Stimulated activated CD4-positive, alpha-beta T cell treated with anti-CD3 and anti-CD28 coated beads, Interleukin-15, amount 100 ng/mL, for 48 hours (primary cell): ENCODE data around the gene NUP155.
"Not testable (repeated sequence)": the region's sequence is repeated elsewhere in the genome, so short reads cannot be mapped to it uniquely, and the experiment has no call there.

Experiments used
- DNase-seq, 2 donors: peaks; one replicate each; pipeline ENCODE4 v3.0.0-alpha.2; 2020; ENCODE audit warnings: low read depth in 2 of 2

NUP155 gene

DNA sequence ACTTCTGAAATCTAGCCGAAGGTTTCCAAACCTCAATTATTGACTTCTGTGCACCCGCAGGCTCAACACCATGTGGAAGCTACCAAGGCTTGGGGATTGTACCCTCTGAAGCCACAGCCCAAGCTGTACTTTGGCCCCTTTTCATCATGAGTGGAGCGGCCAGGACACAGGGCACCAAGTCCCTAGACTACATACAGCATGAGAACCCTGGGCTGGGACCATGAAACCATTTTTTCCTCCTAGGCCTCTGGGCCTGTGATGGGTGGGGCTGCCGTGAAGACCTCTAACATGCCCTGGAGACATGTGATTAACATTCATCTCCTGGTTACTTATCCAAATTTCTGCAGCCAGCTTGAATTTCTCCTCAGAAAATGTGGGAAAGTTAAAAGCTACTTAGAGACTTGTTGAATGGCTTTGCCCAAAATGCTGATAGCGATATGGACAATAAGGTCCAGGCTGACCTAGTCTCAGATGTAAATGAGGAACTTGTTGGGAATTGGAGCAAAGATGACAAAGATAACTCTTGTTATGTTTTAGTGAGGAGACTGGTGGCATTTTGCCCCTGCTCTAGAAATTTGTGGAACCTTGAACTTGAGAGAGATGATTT lies 87.6 kb downstream of the NUP155 start:
- no peak for DNase-seq

DNA sequence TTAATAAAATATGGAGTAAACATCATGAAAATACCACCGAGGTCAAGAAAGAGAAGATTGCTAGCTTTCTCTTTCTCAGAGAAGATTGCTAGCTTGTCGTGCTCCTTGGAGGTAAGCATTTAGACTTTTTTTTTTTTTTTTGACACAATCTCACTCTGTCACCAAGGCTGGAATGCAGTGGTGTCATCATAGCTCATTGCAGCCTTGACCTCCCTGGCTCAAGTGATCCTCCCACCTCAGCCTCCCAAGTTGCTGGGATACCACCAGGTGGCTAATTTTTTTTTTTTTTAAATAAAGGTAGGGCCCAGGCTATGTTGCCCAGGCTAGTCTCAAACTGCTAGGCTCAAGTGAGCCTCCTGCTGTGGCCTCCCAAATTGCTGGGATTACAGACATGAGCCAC lies 95.4 kb downstream of the NUP155 start:
- DNase-seq: no peak

GRCh38 chr5:37272511-37272910 lies 98.4 kb downstream of the NUP155 start:
- no peak for DNase-seq

GRCh38 chr5:37268100-37268499 lies 102.8 kb downstream of the NUP155 start:
- not testable (repeated sequence) for DNase-seq

GRCh38 chr5:37255774-37256358 lies 115.0 kb downstream of the NUP155 start:
- DNase-seq: no peak

- DNase-seq: no peak
These were observed 116.3 kb downstream of the NUP155 start for GRCh38 chr5:37254581-37254980.

DNA sequence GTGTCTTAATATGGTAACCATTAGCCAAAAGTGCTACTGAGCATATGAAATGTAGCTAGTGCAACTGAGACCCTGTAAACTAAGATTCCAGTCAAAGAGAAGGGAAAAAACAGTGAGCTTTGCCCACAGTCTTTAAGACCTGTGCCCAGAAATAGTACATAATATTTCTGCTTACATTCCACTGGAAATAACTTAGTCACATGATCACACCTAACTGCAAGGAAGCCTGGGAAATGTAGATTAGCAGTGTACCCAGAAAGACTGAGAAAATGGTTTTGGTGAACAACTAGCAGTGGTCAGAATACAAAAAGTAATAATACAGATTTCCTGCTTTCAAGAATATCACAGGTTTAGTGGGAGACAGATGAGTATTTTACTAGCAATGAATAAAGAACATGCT lies 119.2 kb downstream of the NUP155 start:
- DNase-seq: no peak

GRCh38 chr5:37249815-37250164 lies 121.1 kb downstream of the NUP155 start:
- no peak for DNase-seq

DNA sequence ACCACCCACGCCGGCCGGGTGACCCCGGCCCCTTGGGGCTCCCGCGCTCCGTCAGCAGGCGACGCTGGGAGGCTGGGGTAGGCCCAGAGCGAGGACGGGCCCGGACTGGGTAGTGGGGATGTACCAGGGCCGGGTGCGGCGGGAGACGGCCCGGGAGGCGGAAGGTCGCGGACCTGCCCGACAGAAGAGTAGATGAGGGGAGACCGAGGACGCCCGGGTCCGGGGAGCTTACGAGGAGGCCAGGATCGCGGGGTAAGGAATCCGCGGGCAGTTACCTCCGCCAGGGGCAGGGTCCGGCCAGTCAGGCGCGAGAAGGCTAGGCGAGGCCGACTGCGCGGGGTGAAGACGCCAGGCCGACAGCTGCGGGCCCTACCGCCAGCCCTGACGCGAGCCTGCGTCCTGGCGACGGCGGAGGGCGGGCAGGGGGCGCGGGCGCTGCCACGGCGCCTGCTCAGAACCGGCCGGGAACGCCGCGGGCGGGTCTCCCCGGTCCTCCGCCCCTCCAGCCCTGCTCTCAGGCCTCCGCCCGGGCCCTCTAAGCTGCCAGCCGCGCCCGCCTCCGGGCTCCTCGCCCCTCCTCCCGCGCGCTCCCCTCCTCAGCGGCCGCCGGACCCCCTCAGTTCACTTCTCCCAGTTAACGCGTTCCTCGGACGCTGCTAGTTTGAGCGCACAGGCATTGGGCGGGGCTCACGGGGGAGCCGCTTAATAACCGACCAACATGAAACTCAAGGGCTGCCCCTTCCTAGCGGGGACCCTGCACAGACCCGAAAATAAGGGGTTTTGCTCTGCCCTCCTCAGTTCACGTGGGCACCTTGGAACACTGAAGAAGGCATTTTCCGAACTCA lies 121.7 kb downstream of the NUP155 start, which contains the start of gene CPLANE1:
Gene CPLANE1 (minus strand): TSS at position 407 of the 845 bp plus-strand sequence. CDS start 1,678 bp downstream, outside the sequence.
- peak; percentile 16 to 47 for DNase-seq

GRCh38 chr5:37248421-37248969 lies 122.4 kb downstream of the NUP155 start:
- DNase-seq: no peak

GRCh38 chr5:37247496-37247895 lies 123.4 kb downstream of the NUP155 start:
- DNase-seq: no peak

DNA sequence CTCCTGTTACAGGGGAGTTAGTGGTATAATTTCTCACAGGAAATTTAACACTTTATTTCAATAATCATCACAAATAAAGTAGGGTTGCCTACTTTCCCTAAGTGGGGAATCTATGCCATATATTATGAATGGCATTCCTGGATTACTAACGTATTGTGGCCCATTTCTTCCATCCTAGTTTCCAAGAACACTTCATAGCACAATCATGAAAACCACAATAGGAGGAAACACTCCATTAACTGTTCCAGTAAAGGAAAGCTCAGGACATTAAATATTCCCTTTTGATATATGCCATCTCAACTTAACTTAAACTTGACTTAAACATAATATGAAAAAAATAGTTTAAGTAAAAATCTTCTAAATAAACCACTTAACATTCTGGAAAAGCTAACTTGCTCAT lies 123.9 kb downstream of the NUP155 start:
- no peak for DNase-seq
